ENCODE results near the gene SF3B5. TPM values are rescaled to one million over a fixed set of nuclear protein-coding genes. Genes with fewer than 3 reads are reported as not detected.

The SF3B5 gene
- 100 to 1,000 TPM; 113 to 124 TPM for total RNA-seq
- polyA plus RNA-seq (2013, experiment 1 of 2): 129 TPM
- 145 TPM for polyA plus RNA-seq (2013, experiment 2 of 2)
- 25.8 to 117 (median 52.8) reads per million in 172 experiments for total RNA-seq

DNA sequence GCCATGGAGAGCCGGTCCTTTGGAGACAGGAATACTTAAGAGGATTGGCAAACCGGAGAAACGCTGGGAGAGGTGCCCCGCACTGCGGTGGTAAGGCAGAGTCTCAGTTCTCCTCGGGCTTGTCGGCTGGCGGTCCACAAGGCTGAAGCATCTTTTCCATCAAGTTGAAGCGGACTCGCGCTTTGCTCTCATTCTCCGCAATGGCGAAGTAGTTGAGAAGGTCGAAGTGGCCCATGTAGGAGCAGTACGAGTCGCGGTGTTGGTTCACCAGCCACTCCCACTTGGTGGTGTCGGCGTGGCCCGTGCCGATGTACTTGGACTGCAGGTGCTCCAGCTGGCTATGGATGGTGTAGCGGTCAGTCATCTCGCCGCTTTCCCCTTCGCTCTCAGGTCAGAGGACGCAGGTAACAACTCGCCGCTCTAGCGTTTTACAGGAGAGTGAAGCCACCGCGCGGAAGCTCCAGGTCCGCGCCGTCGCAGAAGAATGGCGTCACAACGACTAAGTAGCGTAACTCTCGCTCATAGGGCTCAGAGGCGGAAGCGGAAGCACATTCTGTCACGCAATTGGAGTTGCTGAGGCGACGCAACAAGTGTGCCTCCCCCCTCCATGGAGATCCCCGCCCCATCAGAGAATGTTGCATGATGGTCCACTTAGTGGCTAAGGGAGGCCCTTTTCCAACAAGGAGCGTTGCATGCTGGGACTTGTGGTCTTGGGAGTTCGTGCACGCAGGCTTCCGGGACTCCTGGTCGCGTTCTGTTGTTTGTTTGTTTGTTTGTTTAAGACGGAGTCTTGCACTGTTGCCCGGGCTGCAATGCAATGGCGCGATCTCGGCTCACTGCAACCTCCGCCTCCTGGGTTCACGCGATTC is at the start of gene SF3B5:
Gene SF3B5 (minus strand): TSS at position 440 of the 869 bp plus-strand sequence. CDS start 76 bp downstream, at position 364.
- peak within 1 kb of the TSS; percentile 96 for H3K27ac Mint-ChIP-seq
- Histone ChIP-seq H3K36me3 (ENCODE audit: insufficient read depth, low read length) (peaks cover 4% of the 10 kb centered on the region), H3K4me3 (ENCODE audit: low read length) (peak within 1 kb of the TSS; percentile 83), H3K27me3 (ENCODE audit: control insufficient read depth in 1 of 2, insufficient read depth in 2 of 2, low read length in 2 of 2) (no peaks in the 10 kb centered on the region), H3K9me3 (ENCODE audit: control insufficient read depth in 1 of 2, insufficient read depth in 1 of 2, low read length in 2 of 2) (no peaks in the 10 kb centered on the region), H3K4me1 (ENCODE audit: insufficient read depth, low read length) (peaks cover 24% of the 10 kb centered on the region), H3K27ac (ENCODE audit: low read depth in 1 of 2, low read length in 2 of 2) (peak within 1 kb of the TSS; percentile 84 to 94)
- TF ChIP-seq, protein P1, sequence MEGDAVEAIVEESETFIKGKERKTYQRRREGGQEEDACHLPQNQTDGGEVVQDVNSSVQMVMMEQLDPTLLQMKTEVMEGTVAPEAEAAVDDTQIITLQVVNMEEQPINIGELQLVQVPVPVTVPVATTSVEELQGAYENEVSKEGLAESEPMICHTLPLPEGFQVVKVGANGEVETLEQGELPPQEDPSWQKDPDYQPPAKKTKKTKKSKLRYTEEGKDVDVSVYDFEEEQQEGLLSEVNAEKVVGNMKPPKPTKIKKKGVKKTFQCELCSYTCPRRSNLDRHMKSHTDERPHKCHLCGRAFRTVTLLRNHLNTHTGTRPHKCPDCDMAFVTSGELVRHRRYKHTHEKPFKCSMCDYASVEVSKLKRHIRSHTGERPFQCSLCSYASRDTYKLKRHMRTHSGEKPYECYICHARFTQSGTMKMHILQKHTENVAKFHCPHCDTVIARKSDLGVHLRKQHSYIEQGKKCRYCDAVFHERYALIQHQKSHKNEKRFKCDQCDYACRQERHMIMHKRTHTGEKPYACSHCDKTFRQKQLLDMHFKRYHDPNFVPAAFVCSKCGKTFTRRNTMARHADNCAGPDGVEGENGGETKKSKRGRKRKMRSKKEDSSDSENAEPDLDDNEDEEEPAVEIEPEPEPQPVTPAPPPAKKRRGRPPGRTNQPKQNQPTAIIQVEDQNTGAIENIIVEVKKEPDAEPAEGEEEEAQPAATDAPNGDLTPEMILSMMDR (IDR thresholded peaks at IDR 0.05): no peak
- no peaks in the 10 kb centered on the region for H3K9me3 Mint-ChIP-seq
- ATAC-seq (ENCODE audit: poor library complexity) (peak; percentile 96), DNase-seq (peak; percentile 93 to 100 (median 97))
- H3K36me3 Mint-ChIP-seq (ENCODE audit: low read depth): peaks cover 15% of the 10 kb centered on the region
- peaks cover 30% of the 10 kb centered on the region for H3K4me1 Mint-ChIP-seq (ENCODE audit: low read depth)
- H3K4me3 Mint-ChIP-seq: peak within 1 kb of the TSS; percentile 98
- POLR2A ChIA-PET: interaction anchor here (0.9 to 5.8 kb wide), 11 partner anchors 31 to 645 kb away, joined by 3 to 66 read pairs (median 6); partner anchors contain the start of genes ADAT2, LTV1, PEX3 and STX11
- intact Hi-C loops (cut with DNase I, micrococcal nuclease): loop anchor here (1.0 to 10.0 kb wide), 10 partner anchors 31 to 1951 kb away; partner anchors contain the start of genes FBXO30 (in 1 of the 2), LTV1 (in 1 of the 2), NMBR (in 1 of the 2) and VTA1 (in 1 of the 2)
- CTCF ChIA-PET: interaction anchor here (0.8 to 1.2 kb wide), 3 partner anchors 153 to 378 kb away, joined by 3 to 4 read pairs (median 3); no protein-coding TSS in a partner anchor
- no peaks in the 10 kb centered on the region for H3K27me3 Mint-ChIP-seq

DNA sequence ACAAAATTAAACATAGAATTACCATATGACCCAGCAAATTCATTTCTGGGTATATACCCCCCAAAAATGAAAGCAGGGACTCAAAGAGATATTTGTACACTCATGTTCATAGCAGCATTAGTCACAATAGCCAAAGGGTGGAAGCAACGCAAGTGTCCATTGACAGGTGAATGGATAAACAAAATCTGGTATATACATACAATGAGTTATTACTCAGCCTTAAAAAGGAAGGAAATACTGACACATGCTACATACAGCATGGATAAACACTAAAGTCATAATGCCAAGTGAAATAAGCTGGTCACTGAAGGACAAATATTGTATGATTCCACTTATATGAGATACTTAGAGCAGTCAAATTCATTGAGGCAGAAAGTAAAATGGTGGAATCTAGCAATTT is 49.6 kb upstream of the SF3B5 start:
- CTCF ChIA-PET: no interaction called here
- DNase-seq (no peak), ATAC-seq (ENCODE audit: poor library complexity) (no peak)
- Mint-ChIP-seq H3K4me1 (ENCODE audit: low read depth) (no peaks in the 10 kb centered on the region), H3K4me3 (no peak overlapping the region), H3K27ac (no peak overlapping the region), H3K36me3 (ENCODE audit: low read depth) (no peaks in the 10 kb centered on the region), H3K27me3 (no peaks in the 10 kb centered on the region), H3K9me3 (no peaks in the 10 kb centered on the region)
- Histone ChIP-seq H3K4me1 (ENCODE audit: insufficient read depth, low read length) (peaks cover 6% of the 10 kb centered on the region), H3K36me3 (ENCODE audit: insufficient read depth, low read length) (no peaks in the 10 kb centered on the region), H3K27ac (ENCODE audit: low read depth in 1 of 2, low read length in 2 of 2) (no peak overlapping the region), H3K4me3 (ENCODE audit: low read length) (no peak overlapping the region), H3K9me3 (ENCODE audit: control insufficient read depth in 1 of 2, insufficient read depth in 1 of 2, low read length in 2 of 2) (no peaks in the 10 kb centered on the region), H3K27me3 (ENCODE audit: control insufficient read depth in 1 of 2, insufficient read depth in 2 of 2, low read length in 2 of 2) (no peaks in the 10 kb centered on the region)
- POLR2A ChIA-PET: no interaction called here
- TF ChIP-seq, protein P1 (IDR thresholded peaks at IDR 0.05): no peak
- intact Hi-C loops (cut with DNase I, micrococcal nuclease): loop anchor here in 1 of 2 experiments (5.0 kb wide), 1 partner anchor 38 kb away; no protein-coding TSS in a partner anchor

DNA sequence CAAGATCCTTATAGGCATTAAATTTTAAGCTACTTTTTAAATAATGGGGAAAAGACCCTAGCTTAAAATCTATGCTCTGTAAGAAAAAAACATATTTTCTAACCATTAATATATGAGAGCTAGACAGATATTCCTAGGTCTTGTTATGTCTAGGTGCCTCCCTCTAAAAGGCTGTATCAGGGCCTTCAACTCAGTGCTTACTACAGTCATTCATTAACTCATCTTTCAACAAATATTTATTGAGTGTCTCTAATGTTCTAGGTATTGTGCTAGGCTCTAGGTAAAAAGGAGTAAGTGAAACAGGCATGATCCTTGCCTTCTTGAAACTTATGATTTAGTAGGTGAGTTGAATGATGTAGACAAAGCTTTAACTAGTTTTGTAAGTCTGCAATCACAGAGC is 48.5 kb upstream of the SF3B5 start:
- Histone ChIP-seq H3K27me3 (ENCODE audit: control insufficient read depth in 1 of 2, insufficient read depth in 2 of 2, low read length in 2 of 2) (no peaks in the 10 kb centered on the region), H3K4me1 (ENCODE audit: insufficient read depth, low read length) (no peaks in the 10 kb centered on the region), H3K27ac (ENCODE audit: low read depth in 1 of 2, low read length in 2 of 2) (no peak overlapping the region), H3K36me3 (ENCODE audit: insufficient read depth, low read length) (no peaks in the 10 kb centered on the region), H3K4me3 (ENCODE audit: low read length) (no peak overlapping the region), H3K9me3 (ENCODE audit: control insufficient read depth in 1 of 2, insufficient read depth in 1 of 2, low read length in 2 of 2) (no peaks in the 10 kb centered on the region)
- Mint-ChIP-seq H3K27ac (no peak overlapping the region), H3K36me3 (ENCODE audit: low read depth) (no peaks in the 10 kb centered on the region), H3K4me1 (ENCODE audit: low read depth) (no peaks in the 10 kb centered on the region), H3K9me3 (no peaks in the 10 kb centered on the region), H3K27me3 (no peaks in the 10 kb centered on the region), H3K4me3 (no peak overlapping the region)
- ChIA-PET CTCF (interaction anchor here (0.8 kb wide), 1 partner anchor 39 kb away, joined by 4 read pairs; no protein-coding TSS in a partner anchor), POLR2A (no interaction called here)
- TF ChIP-seq, protein P1 (IDR thresholded peaks at IDR 0.05): no peak
- ATAC-seq (ENCODE audit: poor library complexity) (no peak), DNase-seq (no peak)
- intact Hi-C loops (cut with DNase I, micrococcal nuclease): no loop called here
